T-helper 1 cell treated with Interleukin-12 subunit alpha and Interleukin-12 subunit beta and Interleukin-4 antibody, amounts not matched to agents 30 ng/mL and 1 ng/mL, for 36 hours (primary cell): ENCODE measurements around the gene FOXN3. TPM values are rescaled to one million over a fixed set of nuclear protein-coding genes. Genes with fewer than 3 reads are reported as not detected.
"Not testable (repeated sequence)": the region's sequence is repeated elsewhere in the genome, so short reads cannot be mapped to it uniquely, and the experiment has no call there.

Experiments
- intact Hi-C: fragments of 100-400 bp; cut with micrococcal nuclease; formaldehyde crosslinking; loops from one replicate; pipeline ENCODE4 v1.15.1; 2024
- total RNA-seq: library from RNA; stranded (reverse); gene quantifications from 2 replicates; pipeline ENCODE4 v1.2.3, GENCODE V29; 2022

The FOXN3 gene
- total RNA-seq, 1 donor from 2014 or later = 110 TPM

DNA sequence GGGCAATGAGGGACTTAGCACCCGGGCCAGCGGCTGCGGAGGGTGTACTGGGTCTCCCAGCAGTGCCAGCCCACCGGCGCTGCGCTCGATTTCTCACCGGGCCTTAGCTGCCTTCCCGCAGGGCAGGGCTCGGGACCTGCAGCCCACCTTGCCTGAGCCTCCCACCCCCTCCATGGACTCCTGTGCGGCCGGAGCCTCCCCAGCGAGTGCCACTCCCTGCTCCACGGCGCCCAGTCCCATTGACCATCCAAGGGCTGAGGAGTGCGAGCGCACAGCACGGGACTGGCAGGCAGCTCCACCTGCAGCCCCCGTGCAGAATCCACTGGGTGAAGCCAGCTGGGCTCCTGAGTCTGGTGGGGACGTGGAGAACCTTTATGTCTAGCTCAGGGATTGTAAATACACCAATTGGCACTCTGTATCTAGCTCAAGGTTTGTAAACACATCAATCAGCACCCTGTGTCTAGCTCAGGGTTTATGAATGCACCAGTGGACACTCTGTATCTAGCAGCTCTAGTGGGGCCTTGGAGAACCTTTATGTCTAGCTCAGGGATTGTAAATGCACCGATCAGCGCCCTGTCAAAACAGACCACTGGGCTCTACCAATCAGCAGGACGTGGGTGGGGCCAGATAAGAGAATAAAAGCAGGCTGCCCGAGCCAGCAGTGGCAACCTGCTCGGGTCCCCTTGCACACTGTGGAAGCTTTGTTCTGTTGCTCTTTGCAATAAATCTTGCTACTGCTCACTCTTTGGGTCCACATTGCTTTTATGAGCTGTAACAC is 305.1 kb downstream of the FOXN3 start:
- intact Hi-C loops = not testable (repeated sequence)

DNA sequence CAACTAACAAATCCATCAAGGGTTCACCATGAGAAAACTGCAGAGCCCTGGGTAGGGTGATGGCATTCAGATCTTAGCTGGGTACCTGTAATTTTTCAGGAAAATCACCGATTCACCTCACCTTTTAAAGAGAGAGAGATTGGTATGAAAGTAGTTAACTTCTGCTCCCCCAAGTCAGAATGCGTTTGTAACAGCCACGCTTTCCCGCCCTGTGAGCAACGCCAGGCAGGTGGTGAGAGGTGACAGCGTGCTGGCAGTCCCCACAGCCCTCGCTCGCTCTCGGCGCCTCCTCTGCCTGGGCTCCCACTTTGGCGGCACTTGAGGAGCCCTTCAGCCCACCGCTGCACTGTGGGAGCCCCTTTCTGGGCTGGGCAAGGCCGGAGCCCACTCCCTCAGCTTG is 305.8 kb downstream of the FOXN3 start:
- intact Hi-C loops = not testable (repeated sequence)

DNA sequence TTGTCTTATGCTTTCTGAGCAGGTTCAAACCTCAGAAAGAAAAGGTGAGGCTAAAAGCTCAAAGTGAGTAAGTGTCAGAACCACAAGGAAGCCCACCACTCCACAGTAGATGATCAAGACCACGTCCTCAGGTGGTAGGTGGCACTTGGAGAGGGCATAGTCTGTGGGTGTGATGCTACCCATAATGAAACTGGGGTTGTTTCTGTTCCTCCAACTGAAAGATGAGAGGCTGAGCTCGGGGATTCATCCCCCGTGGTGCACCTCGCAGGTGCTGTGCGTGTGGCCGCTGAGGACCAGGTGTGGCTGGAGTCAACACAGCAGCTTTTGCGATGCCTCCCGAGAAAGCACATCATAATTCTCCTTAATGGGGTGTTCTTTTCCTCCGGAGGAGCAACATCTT is 306.9 kb downstream of the FOXN3 start:
- intact Hi-C loops = no loop called here

DNA sequence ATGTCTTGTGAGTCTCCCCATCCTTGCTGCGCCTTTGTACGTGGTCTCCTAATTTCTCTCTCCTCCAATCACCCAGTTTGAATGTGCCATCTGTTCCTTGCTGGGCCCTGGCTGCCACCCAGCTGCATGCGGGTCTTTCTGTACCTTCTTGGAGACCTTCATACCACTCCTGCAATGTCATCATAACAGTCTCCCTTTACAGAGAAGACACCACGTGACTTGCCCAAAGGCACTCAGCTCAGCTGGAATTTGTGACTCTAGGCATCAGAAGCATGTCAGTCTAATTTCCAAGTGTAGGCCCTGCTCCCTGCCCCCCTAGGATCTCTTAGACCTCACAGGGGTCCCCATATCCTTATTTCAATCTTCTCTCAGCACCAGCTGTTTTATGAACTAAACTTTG is 308.4 kb downstream of the FOXN3 start:
- intact Hi-C loops = no loop called here

DNA sequence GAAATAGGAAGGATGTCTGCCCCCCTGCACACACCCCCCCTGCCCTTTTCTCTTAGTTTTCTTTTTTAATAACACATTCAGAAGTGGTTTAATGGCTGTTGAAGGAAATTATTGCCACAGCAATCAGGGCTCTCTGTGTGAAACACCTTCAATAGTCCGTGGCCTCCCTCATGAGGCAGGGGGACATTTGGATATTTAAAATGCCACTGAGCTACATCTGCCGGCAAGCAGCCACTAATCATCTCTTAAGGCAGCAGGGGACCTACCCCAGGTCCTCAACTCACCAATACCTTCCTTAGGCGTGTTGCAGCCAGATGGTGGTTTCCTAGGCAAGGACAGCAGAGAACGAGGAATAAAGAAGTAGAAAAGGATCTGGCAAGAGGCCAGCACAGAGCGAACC is 309.4 kb downstream of the FOXN3 start:
- intact Hi-C loops = no loop called here
